GM12878 (cell line): ENCODE measurements around the gene CCDC184. TPM values are rescaled to one million over a fixed set of nuclear protein-coding genes. Genes with fewer than 3 reads are reported as not detected.

Source experiments
- ATAC-seq: fragments of 200-7000 bp; cut with Tn5 transposase; 3 replicates; pipeline ENCODE4 v1.9.1; 2020; ENCODE audit warnings: mild to moderate bottlenecking, moderate library complexity
- BruUV-seq: library from RNA; stranded (reverse); fragments of 400-500 nt; replicated peaks from 2 replicates; lab custom pipeline; 2021; lab: Mats Ljungman, UMichigan
- CTCF ChIA-PET: fragments of 300-600 bp; sonication (Branson Sonifier 250); formaldehyde crosslinking; extraction: SDS; loops from one replicate; lab custom pipeline; 2021; ENCODE audit warnings: inconsistent platforms; lab: Yijun Ruan, JAX
- POLR2A ChIA-PET: fragments of 350-600 bp; formaldehyde crosslinking; extraction: SDS; loops from one replicate; lab custom pipeline; 2021; ENCODE audit warnings: inconsistent platforms; lab: Charles Lee
- RAD21 ChIA-PET: fragments of 300-600 bp; sonication (Branson Sonifier 250); formaldehyde crosslinking; loops from one replicate; lab custom pipeline; 2023; ENCODE audit warnings: antibody characterized with exemption; ENCODE audit not compliant: unreplicated experiment; lab: Charles Lee
- SMC1A ChIA-PET: fragments of 300-600 bp; sonication (Branson Sonifier 250); formaldehyde crosslinking; loops from one replicate; lab custom pipeline; 2023; ENCODE audit not compliant: unreplicated experiment, uncharacterized antibody; lab: Charles Lee
- DNase-seq: peaks from one replicate; pipeline ENCODE4 v3.0.0-alpha.2; 2011; ENCODE audit warnings: low read depth, low spot score
- FAIRE-seq: peaks from 3 replicates; lab custom pipeline; 2011; peaks lifted over from hg19 to GRCh38; lab: Jason Lieb, UNC
- H2AFZ ChIP-seq: 2 replicates; pipeline ENCODE4 v1.6.0; 2011; ENCODE audit warnings: low read depth, low read length, control low read depth; ENCODE audit not compliant: control insufficient read depth
- H3K27ac ChIP-seq: 2 replicates; pipeline ENCODE4 v1.5.1; 2011; ENCODE audit warnings: control low read depth; ENCODE audit not compliant: control insufficient read depth, insufficient read depth
- H3K27me3 ChIP-seq, 2 experiments: replicated peaks in 1 of 2; 2 replicates each; pipeline versions ENCODE4 v1.6.0 to v1.6.1; 2011; ENCODE audit warnings: low read length in 1 of 2; ENCODE audit not compliant: control insufficient read depth in 2 of 2, insufficient read depth in 2 of 2
- H3K36me3 ChIP-seq, 2 experiments: 2 replicates each; pipeline ENCODE4 v1.5.1; 2011; ENCODE audit warnings: low read length in 1 of 2; ENCODE audit not compliant: control insufficient read depth in 2 of 2, insufficient read depth in 2 of 2
- H3K4me1 ChIP-seq: 2 replicates; pipeline ENCODE4 v1.6.1; 2011; ENCODE audit warnings: mild to moderate bottlenecking, low read length, moderate library complexity, mixed read lengths; ENCODE audit not compliant: control insufficient read depth, insufficient read depth
- H3K4me2 ChIP-seq: 2 replicates; pipeline ENCODE4 v1.6.0; 2011; ENCODE audit warnings: control low read depth; ENCODE audit not compliant: control insufficient read depth, insufficient read depth
- H3K4me3 ChIP-seq: fragments of 200-600 bp; sonication (generic); 2 replicates; pipeline ENCODE4 v1.5.1; 2016
- H3K79me2 ChIP-seq: 2 replicates; pipeline ENCODE4 v1.6.0; 2011; ENCODE audit warnings: low read length; ENCODE audit not compliant: control insufficient read depth, insufficient read depth
- H3K9ac ChIP-seq: 2 replicates; pipeline ENCODE4 v1.8.0; 2011; ENCODE audit warnings: low read length, control low read depth, mixed read lengths; ENCODE audit not compliant: control insufficient read depth, insufficient read depth
- H3K9me3 ChIP-seq: replicated peaks from 3 replicates; pipeline ENCODE4 v1.5.1; 2011; ENCODE audit warnings: mild to moderate bottlenecking, low read length; ENCODE audit not compliant: control insufficient read depth, insufficient read depth
- H4K20me1 ChIP-seq: 2 replicates; pipeline ENCODE4 v1.6.0; 2011; ENCODE audit not compliant: control insufficient read depth, insufficient read depth
- BHLHE40 ChIP-seq, 2 experiments: fragments of 450-650 bp in 1 of 2; IDR thresholded peaks; 2 replicates each; pipeline ENCODE4 v1.6.1; 2011 to 2017; ENCODE audit warnings: low read depth in 2 of 2, borderline replicate concordance in 1 of 2, improper control_type of control experiment in 1 of 2, low read length in 1 of 2, mild to moderate bottlenecking in 1 of 2
- LARP7 ChIP-seq: fragments of 450-650 bp; IDR thresholded peaks from 2 replicates; pipeline ENCODE4 v1.6.1; 2017; ENCODE audit warnings: mild to moderate bottlenecking
- NFYA ChIP-seq: IDR thresholded peaks from 2 replicates; pipeline ENCODE4 v1.6.1; 2011; ENCODE audit warnings: low read depth, mild to moderate bottlenecking, low read length, improper control_type of control experiment, borderline replicate concordance
- RAD51 ChIP-seq: fragments of 450-650 bp; IDR thresholded peaks from 2 replicates; pipeline ENCODE4 v1.6.1; 2016; ENCODE audit warnings: moderate library complexity, mild to moderate bottlenecking, inconsistent platforms
- ZNF384 ChIP-seq: IDR thresholded peaks from 2 replicates; pipeline ENCODE4 v1.6.1; 2012; ENCODE audit warnings: low read depth, mild to moderate bottlenecking, low read length, improper control_type of control experiment, borderline replicate concordance
- WGBS: methylation state at CpG from one replicate; pipeline ENCODE4 v1.1.6; 2016; ENCODE audit warnings: low lambda C conversion rate; ENCODE audit not compliant: insufficient replicate concordance, insufficient coverage; ENCODE audit errors: missing lambda C conversion rate; 5-methylcytosine and 5-hydroxymethylcytosine counted together
- in situ Hi-C: fragments of 300-500 bp; cut with MboI; formaldehyde crosslinking; loops from 9 replicates; pipeline ENCODE4 v1.14.3; 2018; ENCODE audit warnings: mixed read lengths
- intact Hi-C: fragments of 100-400 bp; cut with micrococcal nuclease; formaldehyde crosslinking; loops from one replicate; pipeline ENCODE4 v1.14.2; 2022; ENCODE audit not compliant: unreplicated experiment
- polyA plus RNA-seq, 11 experiments: library from polyadenylated mRNA; depleted of rRNA in 4 of 11; unstranded in 6 of 11; stranded (reverse) in 5 of 11; fragments of >200 nt; fragmentation: Nextera tagmentation in 4 of 11; fragmentation: Illumina TruSeq in 1 of 11; extraction: Ambion mirVana in 4 of 11; extraction: Trizol in 1 of 11; gene quantifications; 1 replicate in 1 of 11; 2 replicates in 10 of 11; pipeline versions ENCODE4 v1.2.1 to v1.2.3, GENCODE V29; 2011 to 2016; ENCODE audit warnings: inconsistent platforms in 2 of 11, missing spikeins in 2 of 11, low read depth in 1 of 11
- total RNA-seq, 4 experiments: library from RNA; depleted of rRNA in 3 of 4; stranded (reverse); fragments of >200 nt in 3 of 4; fragmentation: Illumina TruSeq in 1 of 4; extraction: Trizol in 1 of 4; gene quantifications; 2 replicates each; pipeline versions ENCODE4 v1.2.1 to v1.2.3, GENCODE V29; 2013 to 2021

The CCDC184 gene
- total and polyA plus RNA-seq, 10 of the 15 experiments (the other 5 are each of a cell fraction or from before 2014, with no cell fraction given) = not detected

DNA sequence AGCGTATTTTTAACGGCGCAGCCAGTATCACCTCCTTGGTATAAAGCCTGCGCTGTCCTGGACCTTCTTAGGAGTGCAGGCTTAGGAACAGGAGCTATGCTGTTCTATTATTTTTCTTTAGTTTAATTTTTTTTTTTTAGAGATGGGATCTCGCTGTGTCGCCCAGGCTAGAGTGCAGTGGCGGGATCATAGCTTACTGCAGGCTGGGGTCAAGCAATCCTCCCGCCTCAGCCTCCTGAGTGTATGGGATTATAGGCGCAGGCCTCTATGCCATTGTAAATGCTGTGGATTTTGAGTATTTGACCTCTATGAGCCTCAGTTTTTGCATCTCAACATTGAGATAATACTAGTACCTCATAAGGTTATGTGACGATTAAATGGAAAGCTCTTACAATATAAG lies 15.5 kb downstream of the CCDC184 start (continued):
- TF ChIP-seq NFYA (no peak), ZNF384 (no peak)

- no peaks in the 10 kb centered on the region for H3K36me3 ChIP-seq
- 0 out of 2 replicates have a peak, but pooled peaks cover 3% of the 10 kb centered on the region for H3K4me1 ChIP-seq
- FAIRE-seq = no peak
- no TSS peak for BruUV-seq
- WGBS = 74% methylated on average over 3 of the region's 3 CpGs
- H3K9ac ChIP-seq = no peak overlapping the region
- H3K27ac ChIP-seq = no peak overlapping the region
- H3K4me3 ChIP-seq = peak overlapping the region; percentile 86
- in situ Hi-C loops (no loop called here), intact Hi-C loops (loop anchor here (10.0 kb wide), 1 partner anchor 155 kb away; the partner anchor contains the start of gene ZNF641)
- RAD21 ChIA-PET = interaction anchor here (0.6 to 1.6 kb wide), 3 partner anchors 11 to 295 kb away, joined by 3 to 4 read pairs (median 4); partner anchors contain the start of genes PFKM and VDR
- SMC1A ChIA-PET = interaction anchor here (0.6 to 1.9 kb wide), 10 partner anchors 10 to 595 kb away, joined by 3 to 9 read pairs (median 3); no protein-coding TSS in a partner anchor
- H3K27me3 ChIP-seq = no peaks in the 10 kb centered on the region
- no peaks in the 10 kb centered on the region for H4K20me1 ChIP-seq
- DNase-seq = no peak
- no peak for ATAC-seq
- TF ChIP-seq BHLHE40 (IDR thresholded peaks at IDR 0.05; ENCODE audit: borderline replicate concordance in 1 of 2, low read depth in 2 of 2, low read length in 1 of 2) (no peak), LARP7 (no peak), RAD51 (0 out of 2 replicates have a peak, but pooled peaks have one; percentile 20)
- peaks cover 4% of the 10 kb centered on the region for H3K9me3 ChIP-seq
- CTCF ChIA-PET = interaction anchor here (0.8 to 3.4 kb wide), 8 partner anchors 10 to 418 kb away, joined by 3 to 28 read pairs (median 4); no protein-coding TSS in a partner anchor
- H2AFZ ChIP-seq = no peak overlapping the region
- POLR2A ChIA-PET = interaction anchor here (1.0 to 1.7 kb wide), 2 partner anchors 11 to 94 kb away, joined by 5 to 6 read pairs; partner anchors contain the start of gene SENP1
- H3K79me2 ChIP-seq = peaks cover 13% of the 10 kb centered on the region
- peak overlapping the region; percentile 91 for H3K4me2 ChIP-seq
Observed at GRCh38 chr12:48199774-48200221, 16.4 kb downstream of the CCDC184 start.
